Natural killer cell (primary cell): ENCODE measurements around the gene PIM1. TPM values are rescaled to one million over a fixed set of nuclear protein-coding genes. Genes with fewer than 3 reads are reported as not detected.

Source experiments
- ATAC-seq, 3 donors: fragments of 150-1000 bp in 2 of 3; fragments of 200-7000 bp in 1 of 3; cut with Tn5 transposase; 1 replicate in 1 of 3; 2 replicates in 2 of 3; pipeline ENCODE4 v1.10.0; 2021; ENCODE audit warnings: mild to moderate bottlenecking in 2 of 3, moderate library complexity in 2 of 3
- DNase-seq, 2 donors: peaks; one replicate each; pipeline versions ENCODE4 v3.0.0 to v3.0.0-alpha.2; 2013 to 2021; ENCODE audit warnings: mixed read lengths in 1 of 2
- H3K27ac ChIP-seq: one replicate; pipeline ENCODE4 v1.5.1; 2013; ENCODE audit warnings: mild to moderate bottlenecking, low read length
- H3K27me3 ChIP-seq: one replicate; pipeline ENCODE4 v1.6.1; 2013; ENCODE audit warnings: low read length; ENCODE audit not compliant: control insufficient read depth, insufficient read depth
- H3K36me3 ChIP-seq: one replicate; pipeline ENCODE4 v1.6.1; 2013; ENCODE audit warnings: low read length; ENCODE audit not compliant: control insufficient read depth, insufficient read depth
- H3K4me1 ChIP-seq: one replicate; pipeline ENCODE4 v1.6.1; 2013; ENCODE audit warnings: low read length; ENCODE audit not compliant: control insufficient read depth, insufficient read depth
- H3K4me3 ChIP-seq: one replicate; pipeline ENCODE4 v1.5.1; 2013; ENCODE audit warnings: low read length
- H3K9me3 ChIP-seq: one replicate; pipeline ENCODE4 v1.6.1; 2013; ENCODE audit warnings: low read length; ENCODE audit not compliant: control insufficient read depth, insufficient read depth
- H3K27ac Mint-ChIP-seq, 2 donors: one replicate each; pipeline ENCODE4 v1.8.0; 2022; ENCODE audit warnings: mild to moderate bottlenecking in 2 of 2, mixed read lengths in 2 of 2, moderate library complexity in 1 of 2
- H3K27me3 Mint-ChIP-seq, 2 donors: one replicate each; pipeline ENCODE4 v1.8.0; 2022; ENCODE audit warnings: low read depth in 2 of 2, mixed read lengths in 2 of 2
- H3K36me3 Mint-ChIP-seq: one replicate; pipeline ENCODE4 v1.8.0; 2022; ENCODE audit warnings: mixed read lengths
- H3K4me1 Mint-ChIP-seq, 2 donors: one replicate each; pipeline ENCODE4 v1.8.0; 2022; ENCODE audit warnings: mixed read lengths in 2 of 2
- H3K4me3 Mint-ChIP-seq: one replicate; pipeline ENCODE4 v1.8.0; 2022; ENCODE audit warnings: mild to moderate bottlenecking, moderate library complexity, mixed read lengths
- H3K9me3 Mint-ChIP-seq, 2 donors: one replicate each; pipeline ENCODE4 v1.8.0; 2022; ENCODE audit warnings: mixed read lengths in 2 of 2
- CTCF ChIP-seq: fragments of 200-600 bp; IDR thresholded peaks from one replicate; pipeline ENCODE4 v1.8.0; 2022; ENCODE audit warnings: antibody characterized with exemption
- WGBS: methylation state at CpG from one replicate; pipeline ENCODE4 v1.1.7; 2013; ENCODE audit warnings: missing lambda C conversion rate; ENCODE audit not compliant: insufficient coverage; 5-methylcytosine and 5-hydroxymethylcytosine counted together
- intact Hi-C: fragments of 100-400 bp; cut with micrococcal nuclease; formaldehyde crosslinking; loops from one replicate; pipeline ENCODE4 v1.14.2; 2022
- total RNA-seq, 4 donors: library from RNA; stranded (reverse); fragments of 120-200 nt in 1 of 4; gene quantifications; one replicate each; pipeline versions ENCODE4 v1.2.3 to v1.2.4, GENCODE V29; 2013 to 2022

The PIM1 gene
- total RNA-seq, 3 donors from 2014 or later (not counting 1 experiment from before 2014, with no cell fraction given): 188 to 242 (median 215) TPM

- no peak for DNase-seq
- no peaks in the 10 kb centered on the region for H3K27me3 ChIP-seq
- Mint-ChIP-seq H3K36me3 (no peaks in the 10 kb centered on the region), H3K4me3 (no peak overlapping the region), H3K4me1 (no peaks in the 10 kb centered on the region), H3K27me3 (peaks cover 6 to 8% of the 10 kb centered on the region in 2 donors), H3K27ac (no peak overlapping the region), H3K9me3 (no peaks in the 10 kb centered on the region)
- no peaks in the 10 kb centered on the region for H3K36me3 ChIP-seq
- no peaks in the 10 kb centered on the region for H3K9me3 ChIP-seq
- intact Hi-C loops: no loop called here
- H3K4me1 ChIP-seq: no peaks in the 10 kb centered on the region
- no peak overlapping the region for H3K27ac ChIP-seq
- no peak for ATAC-seq
- WGBS: no CpG with 5 or more reads among the region's 2 CpGs
- H3K4me3 ChIP-seq: no peak overlapping the region
- no peak for TF ChIP-seq CTCF
Measured at GRCh38 chr6:37143585-37143984, 26.4 kb upstream of the PIM1 start.

DNA sequence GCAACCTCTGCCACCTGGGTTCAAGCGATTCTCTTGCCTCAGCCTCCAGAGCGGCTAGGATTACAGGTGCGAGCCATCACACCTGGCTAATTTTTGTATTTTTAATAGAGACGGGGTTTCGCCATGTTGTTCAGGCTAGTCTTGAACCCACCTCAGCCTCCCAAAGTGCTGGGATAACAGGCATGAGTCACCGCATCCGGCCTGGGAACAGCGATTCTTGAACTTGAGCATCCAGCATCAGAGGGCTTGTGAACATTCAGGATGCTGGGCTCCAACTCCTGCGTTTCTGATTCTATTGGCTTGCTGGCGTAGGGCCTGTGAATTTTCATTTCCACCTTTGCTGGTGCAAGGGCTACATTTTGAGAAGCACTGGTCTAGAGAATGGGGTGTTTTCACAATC, 24.5 kb upstream of the PIM1 start:
- ATAC-seq: no peak
- Histone ChIP-seq H3K4me3 (no peak overlapping the region), H3K27me3 (no peaks in the 10 kb centered on the region), H3K27ac (no peak overlapping the region), H3K36me3 (no peaks in the 10 kb centered on the region), H3K9me3 (no peaks in the 10 kb centered on the region), H3K4me1 (no peaks in the 10 kb centered on the region)
- Mint-ChIP-seq H3K36me3 (no peaks in the 10 kb centered on the region), H3K9me3 (no peaks in the 10 kb centered on the region), H3K27me3 (peaks cover 9 to 15% of the 10 kb centered on the region in 2 donors), H3K4me3 (no peak overlapping the region), H3K4me1 (no peaks in the 10 kb centered on the region), H3K27ac (no peak overlapping the region)
- intact Hi-C loops: no loop called here
- DNase-seq: no peak
- TF ChIP-seq CTCF: no peak
- WGBS: 98% methylated on average over 10 of the region's 10 CpGs

- no peak for TF ChIP-seq CTCF
- Mint-ChIP-seq H3K27ac (no peak overlapping the region), H3K4me3 (no peak overlapping the region), H3K4me1 (no peaks in the 10 kb centered on the region), H3K27me3 (peaks cover 6 to 10% of the 10 kb centered on the region in 2 donors), H3K36me3 (no peaks in the 10 kb centered on the region), H3K9me3 (no peaks in the 10 kb centered on the region)
- ATAC-seq (no peak), DNase-seq (no peak)
- H3K27ac ChIP-seq: no peak overlapping the region
- no peaks in the 10 kb centered on the region for H3K4me1 ChIP-seq
- H3K9me3 ChIP-seq: no peaks in the 10 kb centered on the region
- WGBS: 96% methylated on average over 7 of the region's 7 CpGs
- H3K4me3 ChIP-seq: no peak overlapping the region
- H3K27me3 ChIP-seq: no peaks in the 10 kb centered on the region
- intact Hi-C loops: no loop called here
- H3K36me3 ChIP-seq: no peaks in the 10 kb centered on the region
Measured at GRCh38 chr6:37146735-37147157, 23.2 kb upstream of the PIM1 start.

DNA sequence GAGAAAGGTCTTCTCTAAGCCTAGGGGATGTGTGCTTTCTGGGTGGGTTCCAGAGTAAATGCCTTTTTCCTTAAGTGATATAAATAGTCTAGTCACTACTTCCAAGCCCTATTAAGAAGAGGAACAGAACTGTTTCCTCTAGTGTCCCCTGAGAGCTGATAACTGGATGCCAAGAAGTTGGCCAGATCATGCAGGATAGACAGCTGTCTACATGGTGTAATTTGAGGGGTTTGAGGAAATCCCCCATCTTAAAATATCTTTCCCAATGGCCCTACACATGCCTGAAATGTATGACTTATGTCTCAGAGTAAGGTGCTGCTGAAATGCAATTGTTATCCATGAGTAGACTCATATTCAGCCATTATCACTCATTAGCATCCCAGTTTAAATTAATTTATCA, 20.2 kb upstream of the PIM1 start:
- peaks cover 7 to 10% of the 10 kb centered on the region in 2 donors for H3K27me3 Mint-ChIP-seq
- H3K4me3 Mint-ChIP-seq: no peak overlapping the region
- no peak for TF ChIP-seq CTCF
- intact Hi-C loops: no loop called here
- H3K27ac ChIP-seq: no peak overlapping the region
- H3K4me3 ChIP-seq: no peak overlapping the region
- H3K4me1 ChIP-seq: no peaks in the 10 kb centered on the region
- DNase-seq (no peak), ATAC-seq (no peak)
- H3K9me3 Mint-ChIP-seq: no peaks in the 10 kb centered on the region
- no peaks in the 10 kb centered on the region for H3K27me3 ChIP-seq
- H3K9me3 ChIP-seq: no peaks in the 10 kb centered on the region
- no peaks in the 10 kb centered on the region for H3K4me1 Mint-ChIP-seq
- H3K27ac Mint-ChIP-seq: no peak overlapping the region
- no peaks in the 10 kb centered on the region for H3K36me3 Mint-ChIP-seq
- H3K36me3 ChIP-seq: no peaks in the 10 kb centered on the region
